CD8-positive, alpha-beta memory T cell (primary cell): ENCODE data around the gene FBH1. TPM values are rescaled to one million over a fixed set of nuclear protein-coding genes. Genes with fewer than 3 reads are reported as not detected.
"Not testable (repeated sequence)": the region's sequence is repeated elsewhere in the genome, so short reads cannot be mapped to it uniquely, and the experiment has no call there.

Source experiments
- CTCF ChIA-PET: fragments of 350-600 bp; sonication (Branson Sonifier 250); formaldehyde crosslinking; loops from one replicate; lab custom pipeline; 2021; ENCODE audit warnings: antibody characterized with exemption; lab: Charles Lee
- POLR2A ChIA-PET: fragments of 350-600 bp; sonication (Branson Sonifier 250); formaldehyde crosslinking; loops from one replicate; lab custom pipeline; 2021; ENCODE audit warnings: antibody characterized with exemption; lab: Charles Lee
- DNase-seq, 5 donors: peaks; one replicate each; pipeline versions ENCODE4 v3.0.0 to v3.0.0-alpha.2; 2020 to 2022; ENCODE audit warnings: mixed read lengths in 1 of 5
- H3K27ac ChIP-seq: one replicate; pipeline ENCODE4 v1.7.0; 2013; ENCODE audit warnings: low read depth, mild to moderate bottlenecking, low read length, moderate library complexity
- H3K27me3 ChIP-seq: 2 replicates; pipeline ENCODE4 v1.7.0; 2013; ENCODE audit warnings: low read length, mild to moderate bottlenecking; ENCODE audit not compliant: insufficient read depth, poor library complexity, severe bottlenecking
- H3K36me3 ChIP-seq: 2 replicates; pipeline ENCODE4 v1.7.0; 2013; ENCODE audit warnings: mild to moderate bottlenecking, low read length, moderate library complexity; ENCODE audit not compliant: insufficient read depth
- H3K4me1 ChIP-seq: 2 replicates; pipeline ENCODE4 v1.7.0; 2013; ENCODE audit warnings: mild to moderate bottlenecking, low read length, moderate library complexity; ENCODE audit not compliant: insufficient read depth
- H3K4me3 ChIP-seq: 2 replicates; pipeline ENCODE4 v1.7.0; 2013; ENCODE audit warnings: mild to moderate bottlenecking, low read length
- H3K9me3 ChIP-seq: 2 replicates; pipeline ENCODE4 v1.7.0; 2013; ENCODE audit warnings: mild to moderate bottlenecking, low read length
- H3K27ac Mint-ChIP-seq, 8 donors: one replicate each; pipeline ENCODE4 v1.8.0; 2020 to 2021; ENCODE audit warnings: mixed read lengths in 8 of 8, mild to moderate bottlenecking in 6 of 8, inconsistent platforms in 3 of 8, moderate library complexity in 3 of 8
- H3K27me3 Mint-ChIP-seq, 2 donors: one replicate each; pipeline ENCODE4 v1.8.0; 2020 to 2021; ENCODE audit warnings: mixed read lengths in 2 of 2, mild to moderate bottlenecking in 1 of 2, moderate library complexity in 1 of 2
- H3K36me3 Mint-ChIP-seq, 3 donors: one replicate each; pipeline ENCODE4 v1.8.0; 2020 to 2021; ENCODE audit warnings: mixed read lengths in 3 of 3, inconsistent platforms in 1 of 3, mild to moderate bottlenecking in 1 of 3
- H3K4me1 Mint-ChIP-seq, 3 donors: one replicate each; pipeline ENCODE4 v1.8.0; 2020 to 2021; ENCODE audit warnings: mixed read lengths in 3 of 3, inconsistent platforms in 1 of 3, mild to moderate bottlenecking in 1 of 3
- H3K4me3 Mint-ChIP-seq, 7 donors: one replicate each; pipeline ENCODE4 v1.8.0; 2020 to 2021; ENCODE audit warnings: mixed read lengths in 7 of 7, mild to moderate bottlenecking in 6 of 7, moderate library complexity in 4 of 7, inconsistent platforms in 2 of 7
- H3K9me3 Mint-ChIP-seq, 5 donors: one replicate each; pipeline ENCODE4 v1.8.0; 2020 to 2022; ENCODE audit warnings: mixed read lengths in 5 of 5, mild to moderate bottlenecking in 3 of 5, moderate library complexity in 2 of 5, inconsistent platforms in 1 of 5
- polyA plus RNA-seq: library from polyadenylated mRNA; unstranded; fragments of 300-500 nt; fragmentation: Illumina TruSeq; gene quantifications from one replicate; pipeline ENCODE4 v1.2.3, GENCODE V29; 2021
- total RNA-seq, 2 experiments: library from RNA; stranded (reverse); gene quantifications; one replicate each; pipeline ENCODE4 v1.2.3, GENCODE V29; 2021

Gene FBH1
- total RNA-seq = 10 to 100 TPM; 58.7 to 59.3 TPM
- polyA plus RNA-seq = 82.2 TPM

GRCh38 chr10:5889624-5890451 lies at the start of gene FBH1, which contains the start of gene ANKRD16:
TSS of gene FBH1 (plus strand) at chr10:5890243. CDS start at chr10:5890346, 103 bp downstream.
TSS of gene ANKRD16 (minus strand) at chr10:5889893. CDS start at chr10:5889354, 539 bp downstream.
- POLR2A ChIA-PET = interaction anchor here (0.6 to 2.0 kb wide), 6 partner anchors 76 to 1898 kb away, joined by 3 to 16 read pairs (median 5); partner anchors contain the start of genes ATP5F1C, GDI2, IL15RA and KIN
- Histone ChIP-seq H3K4me3 (peak within 1 kb of the TSS; percentile 66), H3K36me3 (no peaks in the 10 kb centered on the region), H3K27me3 (no peaks in the 10 kb centered on the region), H3K4me1 (peaks cover 42% of the 10 kb centered on the region), H3K9me3 (no peaks in the 10 kb centered on the region), H3K27ac (peak within 1 kb of the TSS; percentile 53)
- Mint-ChIP-seq H3K4me3 (peak within 1 kb of the TSS; percentile 89 to 97 (median 91)), H3K9me3 (peaks cover 0 to 2% (median 0%) of the 10 kb centered on the region in 5 donors), H3K27ac (peak within 1 kb of the TSS; percentile 70 to 96 (median 86)), H3K4me1 (peaks cover 41 to 57% (median 53%) of the 10 kb centered on the region in 3 donors), H3K36me3 (peaks cover 9 to 37% (median 13%) of the 10 kb centered on the region in 3 donors), H3K27me3 (no peaks in the 10 kb centered on the region)
- CTCF ChIA-PET = interaction anchor here (0.7 to 1.7 kb wide), 8 partner anchors 11 to 196 kb away, joined by 3 to 6 read pairs (median 4); no protein-coding TSS in a partner anchor
- peak; percentile 96 to 97 (median 97) for DNase-seq

GRCh38 chr10:5840314-5841307 lies 49.4 kb upstream of the FBH1 start:
- no peak for DNase-seq
- H3K27me3 Mint-ChIP-seq = peaks cover 5 to 13% of the 10 kb centered on the region in 2 donors
- ChIA-PET CTCF (interaction anchor here (1.1 to 1.2 kb wide), 2 partner anchors 20 to 39 kb away, joined by 3 read pairs; no protein-coding TSS in a partner anchor), POLR2A (interaction anchor here (0.6 kb wide), 1 partner anchor 153 kb away, joined by 3 read pairs; no protein-coding TSS in a partner anchor)
- Histone ChIP-seq H3K9me3 (no peaks in the 10 kb centered on the region), H3K4me3 (no peak overlapping the region), H3K36me3 (no peaks in the 10 kb centered on the region), H3K27me3 (no peaks in the 10 kb centered on the region), H3K27ac (no peak overlapping the region), H3K4me1 (no peaks in the 10 kb centered on the region)
- no peak overlapping the region for H3K4me3 Mint-ChIP-seq
- H3K36me3 Mint-ChIP-seq = no peaks in the 10 kb centered on the region
- peaks cover 6 to 13% (median 7%) of the 10 kb centered on the region in 3 donors for H3K4me1 Mint-ChIP-seq
- H3K27ac Mint-ChIP-seq = peak overlapping the region in 2 of 8 donors; percentile 28 to 83
- H3K9me3 Mint-ChIP-seq = no peaks in the 10 kb centered on the region

- DNase-seq = no peak
- Mint-ChIP-seq H3K36me3 (no peaks in the 10 kb centered on the region), H3K27me3 (peaks cover 5 to 13% of the 10 kb centered on the region in 2 donors), H3K9me3 (no peaks in the 10 kb centered on the region), H3K4me1 (peaks cover 6 to 18% (median 13%) of the 10 kb centered on the region in 3 donors), H3K27ac (no peak overlapping the region), H3K4me3 (no peak overlapping the region)
- H3K36me3 ChIP-seq = no peaks in the 10 kb centered on the region
- H3K4me3 ChIP-seq = no peak overlapping the region
- no peaks in the 10 kb centered on the region for H3K4me1 ChIP-seq
- no peaks in the 10 kb centered on the region for H3K27me3 ChIP-seq
- no peaks in the 10 kb centered on the region for H3K9me3 ChIP-seq
- ChIA-PET POLR2A (no interaction called here), CTCF (no interaction called here)
- H3K27ac ChIP-seq = no peak overlapping the region
Measured at GRCh38 chr10:5841965-5842364, 48.1 kb upstream of the FBH1 start.

- Histone ChIP-seq H3K4me3 (no peak overlapping the region), H3K27ac (no peak overlapping the region), H3K36me3 (no peaks in the 10 kb centered on the region), H3K4me1 (no peaks in the 10 kb centered on the region), H3K9me3 (no peaks in the 10 kb centered on the region), H3K27me3 (no peaks in the 10 kb centered on the region)
- H3K4me1 Mint-ChIP-seq = peaks cover 6 to 18% (median 13%) of the 10 kb centered on the region in 3 donors
- H3K27ac Mint-ChIP-seq = peak overlapping the region in 1 of 8 donors; percentile 43
- no peaks in the 10 kb centered on the region for H3K36me3 Mint-ChIP-seq
- peaks cover 5 to 13% of the 10 kb centered on the region in 2 donors for H3K27me3 Mint-ChIP-seq
- DNase-seq = no peak
- H3K4me3 Mint-ChIP-seq = no peak overlapping the region
- POLR2A ChIA-PET = interaction anchor here (0.6 kb wide), 1 partner anchor 256 kb away, joined by 3 read pairs; no protein-coding TSS in a partner anchor
- CTCF ChIA-PET = interaction anchor here (0.8 kb wide), 1 partner anchor 9 kb away, joined by 3 read pairs; no protein-coding TSS in a partner anchor
- H3K9me3 Mint-ChIP-seq = no peaks in the 10 kb centered on the region
Measured at GRCh38 chr10:5843686-5844344, 46.2 kb upstream of the FBH1 start.

- Histone ChIP-seq H3K9me3 (no peaks in the 10 kb centered on the region), H3K36me3 (no peaks in the 10 kb centered on the region), H3K4me3 (no peak overlapping the region), H3K27ac (no peak overlapping the region), H3K4me1 (no peaks in the 10 kb centered on the region), H3K27me3 (no peaks in the 10 kb centered on the region)
- H3K9me3 Mint-ChIP-seq = no peaks in the 10 kb centered on the region
- H3K27ac Mint-ChIP-seq = no peak overlapping the region
- no peak overlapping the region for H3K4me3 Mint-ChIP-seq
- CTCF ChIA-PET = no interaction called here
- peaks cover 5 to 18% (median 13%) of the 10 kb centered on the region in 3 donors for H3K4me1 Mint-ChIP-seq
- POLR2A ChIA-PET = no interaction called here
- H3K27me3 Mint-ChIP-seq = peaks cover 5 to 11% of the 10 kb centered on the region in 2 donors
- H3K36me3 Mint-ChIP-seq = no peaks in the 10 kb centered on the region
- no peak for DNase-seq
Measured at GRCh38 chr10:5844345-5845055, 45.5 kb upstream of the FBH1 start.

- H3K9me3 ChIP-seq, H3K4me1 ChIP-seq, H3K27me3 ChIP-seq, H3K27ac Mint-ChIP-seq, CTCF ChIA-PET, H3K4me3 Mint-ChIP-seq, H3K27me3 Mint-ChIP-seq, H3K36me3 ChIP-seq, H3K4me3 ChIP-seq, POLR2A ChIA-PET, H3K36me3 Mint-ChIP-seq, H3K27ac ChIP-seq, DNase-seq, H3K9me3 Mint-ChIP-seq: not testable (repeated sequence)
- H3K4me1 Mint-ChIP-seq = peaks cover 4 to 18% (median 13%) of the 10 kb centered on the region in 3 donors
Measured at GRCh38 chr10:5846667-5847066, 43.4 kb upstream of the FBH1 start.

- no peaks in the 10 kb centered on the region for H3K9me3 Mint-ChIP-seq
- no peaks in the 10 kb centered on the region for H3K4me1 ChIP-seq
- H3K4me1 Mint-ChIP-seq = no peaks in the 10 kb centered on the region
- DNase-seq = no peak
- ChIA-PET POLR2A (no interaction called here), CTCF (no interaction called here)
- H3K36me3 Mint-ChIP-seq = no peaks in the 10 kb centered on the region
- H3K4me3 Mint-ChIP-seq = no peak overlapping the region
- H3K27me3 ChIP-seq = no peaks in the 10 kb centered on the region
- no peak overlapping the region for H3K27ac ChIP-seq
- H3K4me3 ChIP-seq = no peak overlapping the region
- no peak overlapping the region for H3K27ac Mint-ChIP-seq
- H3K36me3 ChIP-seq = no peaks in the 10 kb centered on the region
- H3K27me3 Mint-ChIP-seq = peaks cover 0 to 12% of the 10 kb centered on the region in 2 donors
- H3K9me3 ChIP-seq = no peaks in the 10 kb centered on the region
Measured at GRCh38 chr10:5854131-5854475, 35.9 kb upstream of the FBH1 start.
